SHP77 treated with DMSO at 0.1 percent for 48 hours (cell line): Measurements from ENCODE around the gene AFM.
A peak's percentile ranks its signal among the peaks of the same experiment; 100 is the strongest.

Experiments
- DNase-seq: peaks from one replicate; lab custom pipeline; 2025; lab: John Stamatoyannopoulos, UW

Gene AFM

DNA sequence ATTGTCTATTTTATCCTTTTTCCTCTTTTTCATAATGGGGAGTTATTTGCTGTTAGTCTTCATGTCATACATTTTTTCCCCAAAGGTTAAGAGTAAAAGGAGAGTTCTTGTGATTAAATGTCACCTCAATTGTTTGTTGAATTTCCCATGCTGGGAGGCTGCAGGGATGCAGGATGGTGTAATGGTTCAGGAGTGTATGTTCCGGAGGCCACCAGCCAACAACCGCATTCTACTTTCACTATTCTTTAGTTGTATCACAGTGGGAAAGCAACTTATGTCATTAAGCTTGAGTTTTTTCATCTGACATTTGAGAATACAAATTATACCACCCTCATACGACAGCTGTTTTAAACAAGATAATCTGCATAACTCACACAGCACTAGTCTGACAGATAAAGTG, 30.1 kb upstream of the AFM start:
- peak; percentile 12 for DNase-seq

DNA sequence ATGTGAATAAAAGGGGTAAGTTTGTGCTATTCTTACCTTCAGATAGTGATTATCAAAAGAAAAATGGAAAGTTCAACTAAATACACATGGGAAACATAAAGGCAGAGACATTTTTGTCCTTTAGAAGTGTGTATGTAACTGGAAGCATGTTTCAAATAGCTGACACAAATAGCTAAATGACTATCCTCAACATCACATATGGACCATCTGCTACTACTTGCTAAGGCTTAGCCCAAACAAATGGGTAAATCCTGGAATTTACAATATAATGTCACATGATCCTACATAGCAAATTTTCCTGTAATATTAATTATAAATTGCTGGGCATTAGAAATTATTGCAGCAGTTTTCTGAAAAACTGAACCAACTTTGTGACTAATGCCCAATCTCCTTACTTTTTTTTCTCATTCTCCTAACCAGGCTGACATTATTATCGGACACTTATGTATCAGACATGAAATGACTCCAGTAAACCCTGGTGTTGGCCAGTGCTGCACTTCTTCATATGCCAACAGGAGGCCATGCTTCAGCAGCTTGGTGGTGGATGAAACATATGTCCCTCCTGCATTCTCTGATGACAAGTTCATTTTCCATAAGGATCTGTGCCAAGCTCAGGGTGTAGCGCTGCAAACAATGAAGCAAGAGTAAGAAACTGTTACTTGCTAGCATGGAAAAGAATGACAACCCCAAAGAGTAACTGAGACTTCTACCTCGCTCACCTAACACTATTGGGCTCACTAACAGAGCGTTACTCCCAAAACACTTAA, 29.4 kb upstream of the AFM start:
- no peak for DNase-seq

DNA sequence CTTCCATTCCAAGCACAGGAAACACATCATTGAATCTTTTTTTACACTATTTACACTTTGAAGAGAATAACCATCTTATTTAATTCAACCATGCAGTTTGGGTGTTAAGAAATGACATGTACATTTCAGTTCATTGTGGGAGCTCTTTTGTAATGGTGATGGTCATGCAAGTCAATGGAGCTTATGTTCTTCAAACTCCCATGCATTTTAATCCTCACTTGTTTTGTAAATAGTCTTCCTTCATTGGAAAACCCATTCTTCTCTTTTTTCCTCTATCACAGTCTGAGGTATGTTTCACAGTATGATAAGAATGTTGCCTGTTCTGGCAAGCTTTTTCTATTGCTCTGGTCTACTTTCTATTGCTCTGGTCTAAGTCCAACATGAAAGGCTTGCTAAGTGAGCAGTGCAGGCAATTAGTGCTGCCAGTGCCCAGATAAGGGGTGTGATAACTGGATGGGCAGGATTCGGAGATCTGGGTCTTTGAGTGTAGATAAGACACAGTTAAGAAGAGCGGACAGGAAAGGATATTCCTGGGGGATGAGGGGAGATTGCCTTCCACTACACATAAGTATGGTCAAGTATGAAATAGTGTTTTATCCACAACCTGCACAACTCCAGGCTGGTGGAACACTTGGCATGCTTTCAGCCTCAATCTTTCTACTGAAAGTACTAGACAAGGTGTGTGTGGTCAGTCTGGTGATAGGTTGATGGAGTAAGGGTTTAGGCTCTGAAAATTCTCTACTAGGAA, 28.4 kb upstream of the AFM start:
- no peak for DNase-seq

DNA sequence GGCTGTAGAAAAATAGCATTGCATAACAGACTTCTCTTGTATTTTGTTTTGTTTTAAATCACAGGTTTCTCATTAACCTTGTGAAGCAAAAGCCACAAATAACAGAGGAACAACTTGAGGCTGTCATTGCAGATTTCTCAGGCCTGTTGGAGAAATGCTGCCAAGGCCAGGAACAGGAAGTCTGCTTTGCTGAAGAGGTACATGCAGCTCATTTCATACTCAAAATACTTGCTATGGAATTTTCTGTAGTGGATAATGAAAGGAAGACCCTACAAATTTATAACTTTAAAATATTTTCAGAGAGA, 27.9 kb upstream of the AFM start:
- no peak for DNase-seq

DNA sequence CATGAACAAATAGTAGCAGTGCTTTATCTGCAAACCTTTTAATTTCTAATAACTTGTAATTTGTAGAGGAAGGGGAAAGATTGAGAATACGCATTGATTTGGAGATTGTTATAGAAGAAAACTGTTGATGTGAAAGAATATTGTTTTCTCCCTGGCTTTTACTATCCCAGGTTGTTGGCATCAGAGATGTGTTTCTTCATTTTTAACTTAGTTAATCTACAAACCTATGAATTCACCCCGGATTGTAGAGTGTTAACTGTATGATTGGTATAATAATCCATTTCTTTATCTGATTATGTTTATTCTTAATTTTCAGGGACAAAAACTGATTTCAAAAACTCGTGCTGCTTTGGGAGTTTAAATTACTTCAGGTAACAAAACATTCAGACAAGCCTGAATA, 26.6 kb upstream of the AFM start:
- no peak for DNase-seq

DNA sequence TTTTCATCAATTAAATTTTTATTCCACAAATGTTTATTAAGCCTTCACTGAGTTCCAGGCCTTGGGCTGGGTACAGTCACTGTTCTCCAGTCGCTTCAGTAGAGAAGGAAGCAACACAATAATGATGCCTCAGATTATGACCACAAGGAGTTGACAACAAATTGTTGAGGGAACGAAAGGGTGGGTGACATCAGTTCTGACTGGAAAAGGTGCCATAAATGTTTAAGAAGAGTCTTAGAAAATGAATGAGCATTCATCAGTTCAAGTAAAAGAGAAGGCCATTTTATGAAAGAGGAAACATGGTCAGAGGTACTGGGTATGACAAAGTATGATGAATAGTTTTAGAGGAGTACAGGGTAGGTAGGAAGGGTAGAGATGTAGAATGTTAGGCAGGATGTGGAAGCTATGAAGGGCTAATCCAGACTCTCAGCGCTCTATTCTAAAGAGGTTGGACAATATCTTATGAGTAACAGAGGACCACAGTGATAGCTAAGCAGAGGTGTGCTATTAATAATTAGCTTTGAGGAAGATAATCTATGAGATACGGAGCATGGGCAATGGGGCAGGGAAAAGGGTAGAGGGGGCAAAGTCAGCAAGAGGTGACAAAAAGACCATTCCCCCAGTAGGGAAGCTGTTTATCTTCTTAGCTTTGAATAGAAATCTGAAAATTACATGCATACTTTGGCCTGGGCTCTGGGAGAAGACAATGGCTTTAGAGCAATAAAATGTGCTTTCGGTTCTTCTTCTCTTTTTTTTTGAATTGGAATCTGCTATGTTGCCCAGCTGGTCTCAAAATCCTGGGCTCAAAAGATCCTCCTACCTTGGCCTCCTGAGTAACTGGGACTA, 25.1 kb upstream of the AFM start:
- DNase-seq: no peak

DNA sequence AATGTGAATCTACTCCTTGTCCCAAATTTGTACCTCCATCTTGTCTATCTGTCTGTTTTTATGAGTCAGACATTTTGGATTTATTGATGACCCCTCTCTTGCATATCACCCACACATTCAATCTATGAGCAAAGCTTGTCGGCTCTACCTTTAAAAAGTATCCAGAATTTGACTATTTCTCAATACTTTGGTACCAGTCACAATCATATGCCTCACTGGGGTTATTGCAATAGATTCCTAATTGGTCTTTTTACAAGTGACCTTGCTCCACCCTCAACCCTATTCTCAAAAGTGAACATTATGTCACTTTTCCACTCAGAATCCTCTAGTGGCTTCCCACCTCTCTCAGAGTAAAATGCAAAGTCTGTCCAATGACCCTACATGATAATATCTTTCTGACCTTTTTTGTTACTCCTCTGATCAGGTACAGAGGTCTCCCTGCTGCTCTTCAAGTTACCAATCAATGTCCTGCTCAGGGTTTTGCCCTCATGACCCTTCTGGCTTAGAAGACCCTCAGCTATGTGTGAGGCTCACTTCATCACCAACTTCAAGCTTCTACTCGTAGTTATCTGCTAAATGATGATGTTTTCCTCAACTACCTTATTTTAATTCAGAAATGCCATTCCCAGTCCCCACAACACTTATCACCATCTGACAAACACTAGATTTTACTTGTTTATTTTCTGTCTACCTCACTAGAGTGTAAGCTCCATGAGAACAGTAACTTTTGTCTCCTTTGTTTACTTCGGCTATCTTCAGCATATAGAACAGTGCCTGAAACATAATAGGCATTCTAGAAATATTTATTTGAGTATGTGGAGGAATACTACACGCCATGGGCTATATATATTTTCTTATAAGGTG, 23.1 kb upstream of the AFM start:
- DNase-seq: no peak

DNA sequence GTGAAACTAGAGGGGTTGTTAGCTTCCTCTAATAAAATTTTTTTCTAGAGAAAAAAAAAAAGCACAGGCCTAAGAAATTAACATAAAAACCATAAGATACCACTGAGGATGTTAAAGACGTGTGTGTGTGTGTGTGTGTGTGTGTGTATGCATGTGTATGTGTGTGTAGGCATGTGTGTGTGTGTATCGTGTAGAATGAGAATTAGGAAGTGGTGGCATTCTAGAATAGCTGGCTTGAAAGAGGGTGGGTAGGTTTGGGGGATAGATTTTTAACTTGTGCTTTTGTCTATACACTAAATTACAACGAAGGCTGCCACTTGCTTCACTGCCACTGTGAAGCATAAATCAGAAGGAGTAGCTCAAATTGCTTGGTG, 22.5 kb upstream of the AFM start:
- no peak for DNase-seq

DNA sequence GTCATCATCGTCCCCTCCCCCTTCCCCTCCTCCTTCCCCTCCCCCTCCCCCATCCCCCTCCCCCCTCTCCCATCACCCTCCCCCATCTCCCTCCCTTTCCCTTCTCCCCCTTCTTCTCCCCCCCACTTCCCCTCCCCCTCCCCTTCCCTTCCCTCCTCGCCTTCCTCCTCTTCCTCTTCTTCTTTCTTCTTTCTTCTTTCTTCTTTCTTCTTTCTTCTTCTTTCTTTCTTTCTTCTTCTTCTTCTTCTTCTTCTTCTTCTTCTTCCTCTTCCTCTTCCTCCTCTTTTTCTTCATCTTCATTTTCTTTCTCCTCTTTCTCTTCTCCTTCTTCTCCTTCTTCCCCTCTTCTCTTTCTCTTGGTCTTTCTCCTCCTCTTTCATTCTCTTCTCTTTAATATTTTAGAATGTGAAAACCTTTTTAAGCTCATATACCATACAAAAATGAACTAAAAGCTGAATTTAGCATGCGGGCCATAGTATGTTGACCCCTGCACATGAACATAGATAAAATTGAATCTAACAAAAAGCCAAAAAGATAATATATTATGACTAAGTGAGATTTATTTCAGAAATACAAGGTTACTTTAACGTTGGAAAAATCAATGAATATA, 20.5 kb upstream of the AFM start:
- DNase-seq: no peak

DNA sequence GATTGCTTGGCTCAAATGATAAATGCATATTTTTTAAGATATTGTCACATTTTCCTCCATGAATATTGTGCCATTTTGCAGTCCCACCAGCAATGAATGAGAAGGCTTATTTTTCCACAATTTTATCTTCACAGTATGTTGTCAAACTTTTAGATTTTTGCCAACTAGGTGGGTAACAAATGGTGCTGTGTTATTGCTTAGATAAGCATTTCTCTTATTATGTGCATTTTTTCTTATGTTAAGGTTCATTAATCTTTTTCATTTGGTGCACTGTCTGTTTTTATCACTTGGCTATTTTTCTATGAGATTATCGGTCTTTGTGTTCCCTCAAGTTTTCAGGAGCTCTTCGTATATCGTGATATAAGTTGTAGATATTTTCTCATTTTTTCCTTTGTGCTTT, 13.4 kb upstream of the AFM start:
- DNase-seq: no peak

DNA sequence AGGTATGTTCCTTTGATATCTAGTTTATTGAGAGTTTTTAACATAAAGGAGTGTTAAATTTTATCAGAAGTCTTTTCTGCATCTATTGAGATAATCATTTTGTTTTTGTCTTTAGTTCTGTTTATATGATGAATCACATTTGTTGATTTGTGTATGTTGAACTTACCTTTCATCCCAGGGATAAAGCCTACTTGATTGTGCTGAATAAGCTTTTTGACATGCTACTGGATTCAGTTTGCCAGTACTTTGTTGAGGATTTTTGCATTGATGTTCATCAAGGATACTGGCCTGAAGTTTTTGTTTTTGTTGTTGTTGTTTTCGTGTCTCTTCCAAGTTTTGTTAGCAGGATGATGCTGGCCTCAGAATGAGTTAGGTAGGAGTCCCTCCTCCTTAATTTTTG, 10.8 kb upstream of the AFM start:
- no peak for DNase-seq

DNA sequence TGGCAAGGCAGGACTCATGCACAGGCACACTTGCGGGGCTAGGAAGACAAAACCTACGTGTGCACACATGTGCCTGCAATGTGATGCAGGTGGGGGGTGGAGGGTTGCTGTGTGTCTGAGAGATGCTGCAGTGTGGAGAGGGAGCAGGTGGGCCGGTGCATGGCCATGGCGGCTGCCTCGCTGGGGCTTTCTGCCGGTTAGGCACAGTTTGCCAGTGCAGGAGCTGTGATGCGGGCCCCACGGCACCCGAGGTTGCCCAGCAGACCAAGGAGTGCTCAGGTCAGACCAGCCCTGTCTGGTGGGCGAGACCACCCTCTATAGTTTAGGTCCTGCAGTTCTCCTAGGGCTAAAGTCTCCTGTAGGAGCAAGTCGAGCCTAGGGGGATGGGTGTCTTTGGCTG, 4.4 kb upstream of the AFM start:
- DNase-seq: no peak

DNA sequence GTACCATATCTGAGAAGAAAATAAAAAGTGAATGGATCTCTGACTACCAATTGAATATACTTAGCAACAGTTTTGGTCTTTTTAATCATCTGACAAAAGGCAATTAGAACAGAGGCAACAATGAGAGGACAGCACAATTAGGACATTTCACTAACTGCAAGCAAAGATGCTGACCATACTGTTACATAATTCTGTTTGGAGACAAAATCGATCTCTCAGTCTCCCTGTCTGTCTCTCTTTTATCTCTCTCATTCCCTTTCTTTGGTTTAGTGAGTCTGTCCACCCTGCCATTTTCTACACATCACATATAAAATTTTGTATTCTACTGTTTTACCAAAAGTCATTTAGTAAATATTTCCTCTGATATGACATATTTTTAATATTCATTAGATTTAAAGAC, 2.2 kb upstream of the AFM start:
- no peak for DNase-seq

DNA sequence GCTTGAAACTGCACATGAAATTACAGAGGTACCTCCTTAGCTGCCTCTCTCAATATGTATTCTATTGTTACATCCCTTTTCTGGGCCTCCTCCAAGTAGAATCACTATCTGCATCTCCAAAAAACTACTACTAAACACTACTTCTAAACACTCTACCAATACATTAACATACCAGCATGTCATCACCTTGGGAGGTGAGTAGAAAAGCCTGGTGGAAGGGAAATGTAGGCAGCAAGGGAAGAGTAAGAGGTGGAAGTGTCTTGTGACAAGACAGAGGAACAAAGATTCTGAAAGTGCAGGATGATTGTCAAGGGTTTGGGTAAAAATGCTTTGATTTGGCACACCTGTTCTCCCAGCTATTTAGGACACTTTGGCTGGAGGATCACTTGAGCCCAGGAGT, 3.5 kb downstream of the AFM start:
- no peak for DNase-seq

DNA sequence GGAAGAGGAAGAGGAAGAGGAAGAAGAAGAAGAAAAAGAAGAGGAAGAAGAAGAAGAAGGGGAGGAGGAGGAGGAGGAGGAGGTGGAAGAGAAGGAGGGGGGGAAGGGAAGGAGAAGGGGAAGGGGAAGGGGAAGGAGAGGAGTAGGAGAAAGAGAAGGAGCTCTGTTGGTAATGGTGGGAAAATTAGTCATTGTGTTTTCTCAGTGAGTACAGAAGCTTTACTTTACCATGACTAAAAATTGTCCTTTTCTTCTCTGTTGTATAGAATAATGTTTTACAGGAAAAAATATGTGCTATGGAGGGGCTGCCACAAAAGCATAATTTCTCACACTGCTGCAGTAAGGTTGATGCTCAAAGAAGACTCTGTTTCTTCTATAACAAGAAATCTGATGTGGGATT, 4.1 kb downstream of the AFM start:
- DNase-seq: no peak

DNA sequence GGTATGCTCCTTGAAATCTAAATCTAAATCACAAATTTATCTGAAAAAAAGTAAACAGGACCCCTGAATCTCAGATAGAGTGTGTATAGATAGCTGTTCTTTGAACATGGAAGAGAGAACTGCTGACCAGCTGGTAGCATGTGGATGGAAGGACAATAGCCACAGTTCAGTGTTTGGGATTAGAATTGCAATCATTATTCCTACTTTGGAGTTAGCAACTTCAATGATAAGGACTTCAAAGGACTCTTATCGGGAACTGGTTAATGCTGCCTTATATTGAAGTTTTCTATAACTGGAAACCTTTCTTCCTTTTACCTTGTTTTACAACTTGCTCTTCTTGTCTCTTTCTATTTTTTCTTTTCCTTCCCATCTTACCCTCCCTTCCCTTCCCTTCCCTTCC, 5.0 kb downstream of the AFM start:
- no peak for DNase-seq

DNA sequence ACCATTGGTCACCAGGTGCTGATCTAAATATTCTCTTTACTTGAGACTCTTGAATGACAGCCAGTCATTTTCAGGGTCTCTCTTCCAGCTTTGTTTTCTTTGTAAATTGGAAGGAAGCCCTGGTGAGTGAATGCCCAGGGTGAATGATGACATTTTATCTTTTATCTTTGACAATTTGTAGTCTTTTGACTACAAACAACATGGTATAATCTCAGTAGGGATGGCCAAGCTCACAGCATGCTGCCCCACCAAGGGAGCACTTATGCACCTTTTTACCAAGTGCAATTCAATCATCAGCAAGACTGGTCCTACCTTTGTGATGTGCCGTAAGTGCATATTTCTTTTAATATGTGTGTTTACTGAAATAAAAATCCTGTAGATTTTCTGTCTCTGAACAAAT, 5.7 kb downstream of the AFM start:
- no peak for DNase-seq

DNA sequence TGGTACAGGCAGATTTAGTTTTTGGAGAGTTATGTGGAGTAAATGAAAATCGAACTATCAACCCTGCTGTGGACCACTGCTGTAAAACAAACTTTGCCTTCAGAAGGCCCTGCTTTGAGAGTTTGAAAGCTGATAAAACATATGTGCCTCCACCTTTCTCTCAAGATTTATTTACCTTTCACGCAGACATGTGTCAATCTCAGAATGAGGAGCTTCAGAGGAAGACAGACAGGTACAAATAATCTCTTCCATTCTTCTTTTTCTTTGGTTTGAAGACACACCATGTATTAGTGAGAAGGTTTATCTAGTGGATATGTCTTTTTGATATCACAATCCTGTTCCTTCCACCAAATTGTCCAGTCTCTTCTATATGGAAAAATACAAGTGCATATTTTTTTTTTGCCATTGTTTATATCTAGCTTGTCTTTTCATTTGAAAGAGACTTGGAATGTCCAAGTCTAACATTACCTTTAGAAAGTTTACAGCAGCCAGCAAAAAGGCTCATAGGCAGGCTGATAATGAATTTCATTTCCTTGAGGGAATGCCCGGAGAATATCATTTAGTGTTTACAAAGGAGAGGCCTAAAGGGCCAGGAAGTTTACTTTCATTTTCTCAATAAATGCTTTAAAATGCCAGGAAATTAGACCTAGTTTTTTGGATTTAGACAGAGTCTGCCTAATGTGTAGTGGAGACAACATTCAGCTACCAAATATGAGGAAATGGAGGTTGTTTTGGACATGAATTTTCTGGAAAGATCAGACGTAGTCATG, 18.6 kb downstream of the AFM start:
- no peak for DNase-seq

DNA sequence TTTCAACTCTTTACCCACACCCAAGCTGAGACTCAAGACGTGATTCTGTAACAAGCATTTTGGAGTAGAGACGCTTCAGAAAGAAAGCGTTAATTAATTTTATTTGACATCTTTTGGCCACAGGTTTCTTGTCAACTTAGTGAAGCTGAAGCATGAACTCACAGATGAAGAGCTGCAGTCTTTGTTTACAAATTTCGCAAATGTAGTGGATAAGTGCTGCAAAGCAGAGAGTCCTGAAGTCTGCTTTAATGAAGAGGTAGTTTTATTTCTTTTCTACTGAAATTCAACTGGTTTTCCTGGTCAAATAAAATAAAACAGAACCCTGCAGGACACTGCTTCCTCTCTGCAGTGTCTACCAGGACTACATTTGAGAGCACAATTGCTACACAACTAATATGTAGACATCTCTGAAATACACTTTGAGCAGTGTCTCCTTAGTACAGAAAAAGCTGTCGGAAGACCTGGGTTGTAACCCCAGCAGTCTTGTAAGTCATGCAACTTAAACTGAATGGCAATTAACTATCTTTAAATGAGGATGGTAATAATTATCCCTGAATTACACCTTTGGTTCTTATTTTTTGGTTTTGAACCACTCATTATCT, 20.2 kb downstream of the AFM start:
- no peak for DNase-seq

DNA sequence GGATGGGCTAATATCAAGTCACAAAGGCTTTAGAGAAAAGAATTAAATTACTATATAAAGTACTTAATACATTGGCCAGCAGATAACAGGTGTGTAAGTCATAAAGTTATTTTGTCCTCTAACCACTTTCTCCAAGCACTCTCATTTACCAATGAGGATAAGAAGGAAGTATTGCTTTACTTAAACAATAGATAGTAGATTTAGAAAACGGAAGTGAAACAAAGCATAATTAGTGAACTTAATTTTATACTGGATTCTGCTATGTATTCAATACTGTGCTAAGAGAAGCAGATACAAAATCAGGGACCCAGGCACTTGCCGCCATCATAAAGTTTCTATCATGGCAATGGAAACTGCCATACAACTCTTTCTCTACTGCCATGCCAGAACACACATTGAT, 24.0 kb downstream of the AFM start:
- DNase-seq: no peak

DNA sequence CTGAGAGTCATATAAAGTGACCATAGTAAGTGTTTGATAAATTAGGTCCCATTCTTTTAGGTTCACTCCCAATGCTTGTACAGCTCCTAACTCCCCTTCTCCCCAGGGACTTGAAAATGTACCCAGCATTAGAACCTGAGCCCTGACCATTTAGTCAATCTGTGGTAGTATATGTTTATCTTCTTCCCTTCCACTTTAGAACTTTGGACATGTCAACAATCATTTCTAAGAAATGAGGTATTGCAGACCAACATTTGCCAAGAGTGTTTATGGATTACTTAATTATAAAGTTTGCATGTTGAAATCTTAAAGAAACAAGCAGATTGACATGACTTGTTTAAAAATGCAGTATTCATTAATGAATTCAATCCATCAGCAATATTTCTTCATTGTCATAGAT, 26.0 kb downstream of the AFM start:
- no peak for DNase-seq
